Stimulated activated CD8-positive, alpha-beta memory T cell treated with anti-CD3 and anti-CD28 coated beads, Interleukin-4, amount 100 ng/mL, for 48 hours (primary cell): Measurements from ENCODE around the gene SERPINA9.
"Not testable (repeated sequence)": the region's sequence is repeated elsewhere in the genome, so short reads cannot be mapped to it uniquely, and the experiment has no call there.

Experiments
- DNase-seq: peaks from one replicate; pipeline ENCODE4 v3.0.0-alpha.2; 2020

Gene SERPINA9, protein sequence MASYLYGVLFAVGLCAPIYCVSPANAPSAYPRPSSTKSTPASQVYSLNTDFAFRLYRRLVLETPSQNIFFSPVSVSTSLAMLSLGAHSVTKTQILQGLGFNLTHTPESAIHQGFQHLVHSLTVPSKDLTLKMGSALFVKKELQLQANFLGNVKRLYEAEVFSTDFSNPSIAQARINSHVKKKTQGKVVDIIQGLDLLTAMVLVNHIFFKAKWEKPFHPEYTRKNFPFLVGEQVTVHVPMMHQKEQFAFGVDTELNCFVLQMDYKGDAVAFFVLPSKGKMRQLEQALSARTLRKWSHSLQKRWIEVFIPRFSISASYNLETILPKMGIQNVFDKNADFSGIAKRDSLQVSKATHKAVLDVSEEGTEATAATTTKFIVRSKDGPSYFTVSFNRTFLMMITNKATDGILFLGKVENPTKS

DNA sequence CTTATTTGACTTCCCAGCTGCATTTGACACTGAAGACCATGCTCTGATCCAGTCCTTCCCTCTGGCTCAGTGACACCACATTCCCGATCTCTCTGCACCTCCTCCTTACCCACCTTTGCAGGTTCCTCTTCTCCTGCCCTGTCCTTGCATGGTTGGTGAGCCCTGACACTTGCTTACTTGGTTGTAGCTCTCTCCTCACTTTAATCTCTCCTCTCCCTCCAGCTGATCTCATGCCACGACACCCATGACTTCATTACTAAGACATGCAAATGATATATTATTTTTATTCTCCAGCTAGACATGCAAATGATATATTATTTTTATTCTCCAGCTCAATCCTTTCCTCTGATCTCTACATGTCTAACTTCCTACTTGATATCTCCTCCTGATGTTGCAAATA lies at the start of gene SERPINA9:
TSS of gene SERPINA9 (minus strand) at position 175 of the 400 bp plus-strand sequence. CDS start 6,357 bp downstream, outside the sequence.
- no peak for DNase-seq

DNA sequence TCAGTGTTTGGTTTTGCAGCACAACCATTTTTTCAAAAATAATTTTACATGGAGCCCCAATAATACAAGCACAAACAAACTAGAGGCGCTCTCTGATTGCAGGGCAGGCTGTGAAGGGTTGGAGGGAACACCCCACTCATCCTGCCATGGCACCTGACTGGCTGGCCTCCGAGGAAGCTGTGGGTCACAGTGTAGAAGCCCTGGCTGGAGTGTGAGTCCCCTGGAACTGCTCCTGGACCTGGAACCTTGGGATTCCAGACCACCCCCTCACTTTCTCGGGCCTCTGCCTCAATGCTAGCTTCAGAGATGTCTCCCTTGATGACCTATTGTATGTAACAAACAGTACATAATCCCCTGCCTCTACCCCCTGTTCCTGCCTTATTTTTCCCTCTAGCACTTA lies 48.1 kb upstream of the SERPINA9 start:
- DNase-seq = no peak

DNA sequence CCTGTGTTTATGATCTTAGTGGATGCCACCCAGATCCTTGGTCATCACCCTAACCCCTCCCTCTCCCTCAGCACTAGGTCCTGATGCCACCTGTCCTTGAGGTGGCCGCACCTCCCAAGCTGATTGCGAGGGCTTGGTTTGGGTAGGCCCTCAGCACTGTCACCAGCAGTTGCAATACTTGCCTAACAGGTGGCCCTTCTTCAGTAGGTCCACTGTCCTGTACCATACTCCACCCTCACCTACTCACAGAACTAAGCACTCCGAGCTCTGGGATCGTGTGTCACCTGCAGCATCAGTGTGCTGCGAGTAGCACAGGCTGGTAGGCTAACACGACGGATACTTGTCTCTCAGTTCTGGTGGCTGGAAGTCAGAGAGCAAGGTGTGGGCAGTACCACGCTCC lies 47.3 kb upstream of the SERPINA9 start:
- no peak for DNase-seq

DNA sequence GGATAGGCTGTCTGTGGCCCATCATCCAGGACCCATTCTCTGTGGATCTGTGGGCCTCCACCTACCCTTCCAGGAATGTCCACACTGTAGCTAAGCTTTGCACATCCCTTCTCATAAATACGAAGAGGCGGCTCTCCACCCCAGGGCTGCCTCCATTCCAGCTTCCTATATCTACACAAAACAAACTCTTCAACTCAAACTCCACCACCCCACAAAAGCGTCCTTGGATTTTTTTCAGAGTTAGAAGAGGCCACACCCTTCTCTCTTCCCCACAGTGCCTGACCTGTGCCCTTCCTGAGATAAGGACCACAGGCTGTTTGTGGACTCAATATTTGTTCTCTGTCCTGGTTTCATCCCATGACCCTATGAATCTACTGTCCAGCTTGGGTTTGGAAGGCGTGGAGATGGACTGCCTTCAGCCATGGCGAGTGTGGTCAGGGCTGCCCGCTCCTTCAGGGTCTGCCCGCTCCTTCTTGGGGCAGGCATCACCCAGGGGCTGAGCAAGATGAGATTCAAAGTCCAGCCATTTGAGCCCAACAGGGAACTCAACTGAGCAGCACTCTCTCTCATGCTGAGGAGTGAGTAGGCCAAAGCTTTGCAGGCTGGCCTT lies 46.2 kb upstream of the SERPINA9 start:
- no peak for DNase-seq

DNA sequence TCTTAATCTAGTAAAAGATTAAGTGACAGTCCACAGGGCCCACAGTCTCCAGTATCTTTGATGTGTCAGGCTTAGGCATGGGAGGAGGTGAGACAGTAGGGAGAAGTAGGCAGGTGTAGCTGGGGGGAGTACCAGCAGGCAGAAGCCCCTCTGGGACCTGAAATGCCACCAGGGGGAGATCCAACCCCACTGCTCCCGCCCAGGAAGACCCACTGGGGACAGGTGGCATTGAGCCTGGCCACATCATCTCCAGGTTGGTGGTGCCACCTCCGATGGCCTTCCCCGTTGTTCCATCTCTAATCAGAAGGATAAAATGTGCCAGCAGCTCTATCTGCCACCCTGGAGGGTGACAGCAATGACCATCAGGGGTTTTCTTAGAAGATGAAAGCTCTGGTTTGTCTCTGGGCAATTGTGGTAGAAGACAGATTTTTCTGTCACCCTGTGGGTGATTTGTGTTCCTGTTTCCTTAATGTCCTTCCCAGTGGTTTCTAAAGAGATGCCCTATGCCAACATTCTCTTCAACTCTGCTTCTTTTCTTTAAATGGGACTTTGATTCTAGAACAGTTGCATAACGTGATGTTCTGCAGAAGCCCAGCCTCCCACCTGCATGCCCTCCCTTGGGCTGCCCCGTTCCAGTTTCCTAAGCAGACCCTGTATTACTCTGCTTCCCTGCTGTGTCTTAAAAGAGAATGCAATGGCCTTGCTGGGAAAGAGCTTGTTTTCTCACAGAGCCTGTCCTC lies 45.5 kb upstream of the SERPINA9 start:
- no peak for DNase-seq

DNA sequence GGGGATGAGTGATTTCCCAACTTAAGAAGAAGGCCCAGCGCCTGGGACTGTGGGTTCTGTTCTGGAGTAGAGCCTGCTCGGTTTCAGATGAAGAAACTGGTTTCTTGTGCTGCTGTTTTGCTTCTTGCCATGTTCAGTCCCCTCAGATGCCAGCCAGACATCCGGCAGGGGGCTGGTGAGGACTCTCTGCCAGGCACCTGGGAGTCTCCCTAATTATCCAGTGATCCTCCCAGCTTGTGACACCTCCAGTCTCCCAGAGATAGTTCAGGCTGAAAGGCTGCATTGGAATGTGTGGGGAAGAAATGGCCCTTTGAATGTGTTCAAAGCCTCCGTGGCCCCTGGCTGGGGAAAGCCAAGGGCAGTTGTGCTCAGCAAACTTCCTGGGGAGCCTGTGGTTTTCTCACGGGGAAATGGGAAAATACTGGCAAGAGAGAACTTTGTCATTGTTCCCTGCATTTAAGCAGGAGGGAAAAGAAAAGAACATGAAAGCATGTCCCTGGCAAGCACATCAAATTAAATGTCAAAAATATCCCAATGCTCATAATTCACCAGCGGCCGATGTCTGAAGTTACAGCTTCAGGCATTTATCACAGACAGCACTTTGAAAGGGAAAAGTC lies 41.8 kb upstream of the SERPINA9 start:
- DNase-seq = no peak

DNA sequence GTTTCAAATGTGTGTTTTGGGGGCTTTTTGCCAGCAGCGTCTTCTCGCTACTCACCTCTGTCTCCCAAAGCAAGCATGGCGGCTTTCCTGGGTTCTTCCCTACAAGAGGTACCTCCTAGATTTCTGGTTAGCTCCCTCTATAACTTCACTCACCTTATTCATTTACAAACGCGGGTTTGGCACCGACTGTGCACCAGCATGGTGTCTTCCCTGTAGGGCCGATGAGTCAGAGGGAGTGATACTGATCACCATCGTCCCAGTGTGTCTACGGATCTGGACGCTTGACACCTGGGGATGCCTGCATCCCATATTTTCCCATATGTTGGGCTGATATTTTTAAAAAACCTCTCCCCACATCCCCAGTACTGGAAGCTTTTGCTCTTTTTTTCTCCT lies 41.2 kb upstream of the SERPINA9 start:
- no peak for DNase-seq

DNA sequence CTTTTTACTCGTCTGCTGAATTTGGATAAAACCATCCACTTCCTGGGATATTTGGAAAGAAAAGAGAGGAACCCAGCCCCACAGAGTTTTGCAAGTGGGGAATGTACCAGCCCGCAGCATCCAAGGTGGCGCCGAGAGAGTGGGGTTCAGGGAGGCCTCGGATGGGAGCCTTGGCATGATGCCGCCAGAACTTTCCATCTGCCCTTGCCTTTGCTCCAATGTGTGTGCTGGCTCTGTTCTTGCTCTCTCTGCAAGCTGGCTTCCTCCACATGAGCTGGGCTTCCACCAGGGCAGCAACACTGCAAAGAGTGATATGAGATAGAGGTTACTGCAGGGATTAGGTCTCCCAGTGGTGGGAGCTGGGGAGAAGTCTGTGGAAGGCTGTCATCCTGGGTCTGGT lies 39.9 kb upstream of the SERPINA9 start:
- DNase-seq = no peak

DNA sequence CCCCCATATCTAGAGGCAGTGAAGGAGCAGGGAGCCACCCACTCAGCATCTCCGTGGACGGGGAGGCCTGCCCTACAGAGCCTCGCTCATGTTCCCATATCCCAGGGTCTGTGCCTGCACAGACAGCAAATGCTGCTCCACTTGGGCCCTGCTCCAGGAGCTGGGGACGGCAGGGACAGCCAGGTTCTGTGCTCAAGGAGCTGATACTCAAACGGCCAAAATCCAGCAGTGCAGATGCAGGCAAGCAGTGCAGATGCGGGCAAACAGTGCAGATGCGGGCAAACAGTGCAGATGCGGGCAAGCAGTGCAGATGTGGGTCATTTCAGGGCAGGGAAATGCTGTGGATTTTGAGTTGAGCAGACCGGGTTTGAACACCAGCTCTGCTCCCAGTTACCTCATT lies 39.4 kb upstream of the SERPINA9 start:
- no peak for DNase-seq

DNA sequence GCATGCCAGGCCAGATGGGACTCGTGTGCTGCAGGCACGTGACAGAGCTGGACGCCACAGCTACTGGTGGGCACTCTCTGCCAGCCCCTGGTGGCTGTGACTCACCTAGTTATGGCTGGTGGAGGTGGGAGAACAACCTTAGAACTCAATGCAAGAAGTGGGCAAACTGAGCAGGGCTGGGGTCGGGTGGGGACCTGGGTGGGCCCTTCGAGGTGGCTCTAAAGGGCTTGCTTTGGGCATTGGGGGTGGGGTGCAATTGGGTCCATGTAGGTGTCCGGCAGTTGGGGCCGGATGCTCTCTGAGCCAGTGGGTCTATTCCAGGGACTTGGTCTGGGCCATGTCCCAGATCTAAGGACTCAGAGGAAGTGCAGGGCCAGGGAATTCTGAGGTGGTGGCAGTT lies 38.4 kb upstream of the SERPINA9 start:
- no peak for DNase-seq

DNA sequence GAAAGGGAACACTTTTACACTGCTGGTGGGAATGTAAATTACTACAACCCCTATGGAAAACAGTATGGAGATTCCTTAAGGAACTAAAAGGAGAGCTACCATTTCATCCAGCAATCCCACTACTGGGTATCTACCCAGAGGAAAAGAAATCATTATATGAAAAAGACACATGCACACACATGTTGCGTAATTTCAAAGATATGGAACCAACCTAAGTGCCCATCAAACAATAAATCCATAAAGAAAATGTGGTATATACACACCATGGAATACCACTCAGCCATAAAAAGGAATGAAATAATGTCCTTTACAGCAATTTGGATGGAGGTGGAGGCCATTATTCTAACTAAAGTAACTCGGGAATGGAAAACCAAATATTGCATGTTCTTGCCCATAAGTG lies 34.5 kb upstream of the SERPINA9 start:
- DNase-seq = not testable (repeated sequence)

DNA sequence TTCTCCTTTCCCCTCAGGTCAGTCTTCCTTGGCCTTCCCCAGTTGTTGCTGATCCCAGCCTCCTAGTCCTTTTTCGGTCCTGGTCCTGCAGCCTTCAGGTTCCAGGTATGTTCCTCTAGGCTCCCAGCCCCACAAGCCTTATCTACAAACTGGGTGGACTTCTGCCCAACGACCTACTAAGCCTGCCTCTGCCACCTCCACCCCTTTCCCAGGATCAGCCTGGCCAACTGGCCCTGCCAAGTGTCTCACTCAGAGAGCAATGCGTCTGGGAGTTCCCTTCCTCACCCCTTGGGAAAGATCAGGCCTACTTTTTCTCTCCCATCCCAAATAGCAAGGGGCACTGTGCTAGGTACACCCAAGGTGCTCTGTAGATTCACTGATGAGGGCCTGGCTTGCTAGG lies 33.4 kb upstream of the SERPINA9 start, which contains the start of gene SERPINA12:
TSS of gene SERPINA12 (minus strand) at position 114 of the 400 bp plus-strand sequence. CDS start 11,072 bp downstream, outside the sequence.
- DNase-seq = no peak

DNA sequence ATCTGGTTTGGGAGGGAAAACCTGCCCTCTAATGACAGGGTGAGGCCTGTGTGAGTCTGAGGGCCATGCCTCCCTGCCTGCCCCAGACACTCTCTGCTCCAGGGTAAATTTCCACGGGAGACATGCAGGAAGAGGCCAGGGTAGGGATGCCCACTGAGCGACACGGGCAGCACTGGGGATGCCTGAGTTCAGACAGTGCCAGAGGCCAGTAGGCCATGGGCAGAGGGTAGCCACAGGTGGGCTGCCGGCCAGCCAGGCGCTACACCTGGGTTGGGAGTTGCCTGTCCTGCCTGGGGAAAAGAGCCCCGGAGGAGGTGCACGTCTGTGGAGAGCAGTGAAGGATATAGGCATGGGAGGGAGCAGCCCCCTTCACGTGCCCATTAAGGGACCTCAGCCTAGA lies 29.6 kb upstream of the SERPINA9 start:
- no peak for DNase-seq

DNA sequence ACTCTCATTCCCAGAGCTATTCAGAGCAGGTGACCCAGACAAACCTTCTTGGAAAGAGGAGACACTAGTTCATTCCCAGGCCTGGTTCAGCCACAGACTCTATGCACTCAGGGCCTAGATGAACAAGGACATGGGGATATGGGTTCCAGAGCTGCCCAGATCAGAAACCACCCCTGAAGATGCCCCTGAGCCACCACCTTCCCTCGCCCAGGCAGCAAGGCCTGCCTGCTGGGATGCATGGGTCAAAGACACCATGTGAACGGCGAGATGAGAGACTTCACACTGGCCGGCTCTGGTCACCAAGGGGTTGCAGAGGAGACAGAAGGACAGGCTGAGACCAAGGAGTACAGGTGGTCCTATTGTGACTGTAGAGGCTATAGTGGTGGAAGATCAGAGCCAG lies 29.2 kb upstream of the SERPINA9 start:
- no peak for DNase-seq

DNA sequence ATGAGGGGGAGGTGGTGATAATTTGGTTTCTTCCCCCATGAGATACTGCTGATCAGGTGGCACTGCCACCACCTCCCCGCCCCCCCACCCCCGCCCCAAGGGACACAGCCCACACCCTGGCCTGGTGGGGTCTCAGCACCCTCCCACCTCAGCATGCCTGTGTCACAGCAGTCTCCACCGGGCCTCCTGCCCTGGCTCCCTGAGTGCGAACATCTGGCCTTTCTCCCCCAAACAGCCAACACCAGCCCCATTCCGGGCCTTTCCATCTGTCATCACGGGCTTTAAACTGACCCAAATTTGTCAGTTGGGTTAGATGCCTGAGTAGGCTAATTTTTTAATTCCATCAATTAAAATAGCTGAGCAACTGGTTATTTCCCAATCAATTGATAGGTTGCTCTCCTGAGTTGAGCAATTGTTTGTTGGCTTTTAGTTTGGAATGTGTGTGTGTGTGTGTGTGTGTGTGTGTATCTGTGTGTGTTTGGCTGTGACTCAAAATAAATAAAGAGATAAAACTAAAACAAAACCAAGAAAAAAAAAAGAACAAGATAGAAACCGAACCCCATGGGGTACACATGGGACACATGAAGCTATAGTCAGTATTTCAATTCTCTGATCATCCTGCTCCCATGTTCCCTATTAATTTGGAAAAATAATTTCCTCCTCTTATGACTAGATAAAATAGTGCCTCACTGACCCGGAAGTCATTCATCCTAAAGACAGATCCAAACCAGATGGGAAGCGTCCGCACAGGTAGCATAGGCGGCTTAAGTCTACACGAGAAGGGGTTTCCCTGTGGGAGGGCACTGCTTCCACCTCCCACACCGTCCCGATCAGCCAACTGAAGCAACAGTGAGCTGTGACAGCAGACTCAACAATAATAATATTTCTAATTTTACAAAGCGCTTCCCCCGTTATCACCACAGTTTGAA lies 25.9 kb upstream of the SERPINA9 start:
- no peak for DNase-seq

DNA sequence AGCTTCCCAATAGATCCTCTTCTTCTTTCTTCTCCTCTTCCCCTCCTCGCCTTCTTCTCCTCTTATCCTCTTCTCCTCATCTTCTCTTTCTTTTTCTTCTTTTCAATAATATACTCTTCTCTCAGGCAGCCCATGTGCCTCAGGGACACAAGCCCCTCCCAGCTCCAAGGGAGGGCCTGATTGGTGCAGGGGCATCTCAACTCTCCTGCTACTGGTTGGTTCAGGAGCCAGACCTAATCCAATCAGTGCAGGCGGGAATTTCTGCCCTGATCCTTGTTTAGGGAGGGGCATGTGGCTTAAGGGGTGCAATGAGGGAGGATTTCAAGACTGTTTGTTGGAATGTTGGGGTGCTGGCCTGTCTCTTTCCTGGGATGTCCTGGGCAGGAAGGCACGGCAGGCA lies 24.3 kb upstream of the SERPINA9 start:
- no peak for DNase-seq

DNA sequence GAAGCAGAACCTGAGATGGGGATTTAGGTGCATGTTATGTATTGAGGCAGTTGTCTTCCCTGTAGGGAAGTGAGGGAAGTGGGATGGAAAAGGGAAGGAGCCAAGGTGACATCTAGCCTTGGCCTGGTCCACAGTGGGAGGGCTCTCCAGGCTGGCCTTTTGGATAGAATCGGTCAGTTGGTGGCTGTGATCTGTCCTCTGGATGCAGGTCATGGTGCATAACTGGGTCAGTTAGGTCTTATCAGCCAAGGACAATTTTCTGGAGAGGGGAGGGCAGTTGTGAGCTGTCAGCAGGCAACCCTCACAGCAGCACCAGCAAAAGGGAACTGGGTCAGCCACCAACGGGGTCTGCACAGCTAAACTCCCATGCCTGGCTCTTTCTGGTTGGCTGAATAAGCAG lies 23.7 kb upstream of the SERPINA9 start:
- no peak for DNase-seq

DNA sequence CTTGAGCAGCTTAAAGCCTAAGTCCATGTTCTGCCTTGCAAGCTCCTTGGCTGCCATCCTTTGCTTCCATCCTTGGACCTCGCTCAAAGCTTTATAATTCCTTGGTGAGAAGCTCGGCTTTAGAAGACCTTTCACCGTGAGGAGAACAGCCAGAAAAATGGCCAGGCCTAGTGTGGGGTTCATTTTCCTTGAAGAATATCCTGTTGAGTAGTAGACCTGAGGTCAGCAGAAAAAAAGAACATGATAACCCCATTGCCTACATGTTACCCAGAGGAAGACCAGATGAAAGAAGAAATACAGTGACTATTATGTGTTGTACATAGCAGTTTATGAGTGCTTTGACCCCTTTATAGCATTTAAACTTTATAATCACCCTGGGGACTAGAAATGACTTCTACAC lies 22.2 kb upstream of the SERPINA9 start:
- DNase-seq = no peak

DNA sequence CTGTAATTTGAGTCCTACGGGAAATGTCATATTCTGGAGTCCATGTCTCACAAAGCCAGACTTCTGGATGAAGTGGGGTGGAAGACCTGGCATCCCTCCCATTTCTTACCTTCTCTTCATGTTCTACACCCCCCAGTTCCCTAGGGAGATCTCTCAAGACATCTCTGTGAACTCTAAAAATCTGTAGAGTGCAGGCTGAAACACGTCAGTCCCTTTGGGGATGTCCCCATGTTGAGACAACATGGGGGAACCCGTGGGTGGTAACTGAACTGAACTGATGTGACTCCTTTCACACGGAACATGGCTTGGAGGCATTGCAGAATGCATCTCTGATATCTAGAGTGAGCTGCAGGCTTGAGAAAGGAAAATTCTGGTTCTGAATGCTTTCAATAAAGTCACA lies 18.1 kb upstream of the SERPINA9 start:
- DNase-seq = no peak

DNA sequence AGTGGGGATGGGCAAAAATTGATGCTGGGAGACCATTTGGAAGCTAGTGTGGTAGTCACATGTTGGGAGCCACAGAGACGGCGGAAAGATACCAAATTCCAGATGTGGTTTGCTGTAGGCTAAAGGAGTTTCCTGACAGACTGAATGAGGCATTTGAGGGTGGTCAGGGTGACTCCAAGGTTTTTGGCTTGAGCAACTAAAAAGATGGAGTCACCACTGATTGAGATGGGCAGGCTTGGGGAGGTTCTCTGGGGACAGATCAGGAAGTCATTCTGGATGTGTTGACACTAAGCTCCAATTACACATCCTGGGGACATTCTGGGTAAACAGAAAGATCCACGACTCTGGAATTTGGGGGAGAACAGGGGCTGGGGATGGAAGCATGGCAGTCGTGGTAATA lies 15.5 kb upstream of the SERPINA9 start:
- no peak for DNase-seq

DNA sequence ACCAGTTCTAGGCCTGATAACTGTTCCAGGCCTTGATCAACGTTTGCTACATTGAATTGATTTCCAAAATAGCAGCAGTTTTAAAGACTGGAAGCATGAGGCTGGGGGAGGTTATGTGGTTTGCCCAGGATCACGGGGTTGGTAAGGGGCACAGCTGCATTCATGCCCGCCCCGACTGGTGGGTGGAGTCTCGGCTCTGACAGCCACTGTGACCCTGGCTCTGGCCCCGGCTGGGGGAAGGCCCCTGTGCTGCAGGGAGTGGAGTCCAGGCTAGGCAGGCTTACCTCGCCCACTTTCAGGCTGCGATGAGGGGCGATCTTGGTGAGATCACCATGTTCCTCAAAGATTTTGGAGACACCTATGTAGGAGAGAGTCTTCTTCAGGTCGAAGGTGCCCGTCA lies 13.3 kb upstream of the SERPINA9 start:
- no peak for DNase-seq

DNA sequence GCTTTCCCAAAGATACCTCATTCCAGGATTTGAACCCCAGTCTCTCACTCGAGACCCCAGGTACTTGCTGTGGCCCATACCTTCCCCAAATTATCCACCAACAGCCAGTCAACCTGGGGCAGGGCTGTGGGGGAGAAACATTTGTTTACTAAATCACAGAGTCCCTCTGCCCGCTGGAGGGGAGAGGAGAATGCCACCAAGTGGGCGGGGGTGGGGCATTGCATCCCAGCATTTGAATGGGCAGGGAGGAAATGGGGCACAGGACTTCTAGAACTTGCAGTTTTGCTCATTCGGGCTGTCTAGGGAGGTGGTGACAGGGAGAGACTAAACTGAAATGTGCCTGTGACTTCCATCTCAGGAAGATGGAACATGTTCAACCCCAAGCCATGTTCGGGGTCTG lies 10.9 kb upstream of the SERPINA9 start:
- DNase-seq = no peak
